GM18907 (cell line): ENCODE data around the gene SREK1.
"Not testable (repeated sequence)": the region's sequence is repeated elsewhere in the genome, so short reads cannot be mapped to it uniquely, and the experiment has no call there.

Experiments used
- ATAC-seq: cut with Tn5 transposase; IDR thresholded peaks from one replicate; pipeline ENCODE4 v1.9.1; 2021; ENCODE audit warnings: mild to moderate bottlenecking, moderate library complexity; ENCODE audit not compliant: unreplicated experiment

Gene SREK1, protein sequence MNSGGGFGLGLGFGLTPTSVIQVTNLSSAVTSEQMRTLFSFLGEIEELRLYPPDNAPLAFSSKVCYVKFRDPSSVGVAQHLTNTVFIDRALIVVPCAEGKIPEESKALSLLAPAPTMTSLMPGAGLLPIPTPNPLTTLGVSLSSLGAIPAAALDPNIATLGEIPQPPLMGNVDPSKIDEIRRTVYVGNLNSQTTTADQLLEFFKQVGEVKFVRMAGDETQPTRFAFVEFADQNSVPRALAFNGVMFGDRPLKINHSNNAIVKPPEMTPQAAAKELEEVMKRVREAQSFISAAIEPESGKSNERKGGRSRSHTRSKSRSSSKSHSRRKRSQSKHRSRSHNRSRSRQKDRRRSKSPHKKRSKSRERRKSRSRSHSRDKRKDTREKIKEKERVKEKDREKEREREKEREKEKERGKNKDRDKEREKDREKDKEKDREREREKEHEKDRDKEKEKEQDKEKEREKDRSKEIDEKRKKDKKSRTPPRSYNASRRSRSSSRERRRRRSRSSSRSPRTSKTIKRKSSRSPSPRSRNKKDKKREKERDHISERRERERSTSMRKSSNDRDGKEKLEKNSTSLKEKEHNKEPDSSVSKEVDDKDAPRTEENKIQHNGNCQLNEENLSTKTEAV

GRCh38 chr5:66144074-66144833, at the start of gene SREK1:
Gene SREK1 (plus strand): TSS chr5:66144300. CDS start chr5:66144377, 77 bp downstream.
- peak; percentile 94 for ATAC-seq

- no peak for ATAC-seq
Observed at GRCh38 chr5:66100851-66101250, 43.2 kb upstream of the SREK1 start.

GRCh38 chr5:66113160-66113559, 30.9 kb upstream of the SREK1 start:
- no peak for ATAC-seq

DNA sequence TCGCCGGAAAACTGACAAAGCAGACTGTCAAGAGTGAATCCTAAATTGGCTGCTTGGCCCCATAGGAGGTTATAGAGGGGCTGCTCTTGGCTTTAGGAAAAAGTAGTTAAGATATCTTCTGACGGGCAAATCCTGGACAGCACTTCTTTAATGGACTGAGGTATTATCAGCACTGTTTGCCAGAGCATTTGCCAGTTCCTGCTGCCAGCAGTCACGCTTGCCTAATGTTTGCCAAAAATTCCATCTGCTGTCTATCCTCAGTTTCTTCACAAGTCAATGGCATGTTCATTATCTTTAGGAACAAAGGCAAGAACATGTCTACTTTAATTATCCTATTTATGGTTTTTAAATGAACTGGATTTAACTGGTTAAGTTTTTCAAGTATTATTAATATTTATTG, 25.8 kb upstream of the SREK1 start:
- ATAC-seq = no peak

GRCh38 chr5:66122379-66123034, 21.6 kb upstream of the SREK1 start:
- no peak for ATAC-seq

GRCh38 chr5:66129144-66129543, 15.0 kb upstream of the SREK1 start:
- ATAC-seq = no peak

DNA sequence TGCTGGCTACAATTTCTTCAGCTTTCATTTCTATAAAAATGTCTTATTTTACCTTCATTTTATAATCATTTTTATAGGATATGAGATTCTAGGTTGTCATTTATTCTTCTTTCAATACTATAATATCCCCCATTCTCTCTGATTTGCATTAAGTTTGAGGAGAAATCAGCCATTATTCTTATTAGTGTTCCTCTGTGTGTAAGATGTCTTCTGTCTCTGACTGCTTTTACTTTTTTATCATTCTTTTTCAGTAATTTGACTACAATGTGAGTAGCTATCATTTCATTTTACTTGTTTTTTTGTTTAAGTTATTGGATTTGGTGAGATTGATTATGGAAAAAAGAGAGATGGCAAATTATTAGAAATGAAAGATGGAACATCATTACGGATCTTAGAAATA, 13.6 kb upstream of the SREK1 start:
- no peak for ATAC-seq

DNA sequence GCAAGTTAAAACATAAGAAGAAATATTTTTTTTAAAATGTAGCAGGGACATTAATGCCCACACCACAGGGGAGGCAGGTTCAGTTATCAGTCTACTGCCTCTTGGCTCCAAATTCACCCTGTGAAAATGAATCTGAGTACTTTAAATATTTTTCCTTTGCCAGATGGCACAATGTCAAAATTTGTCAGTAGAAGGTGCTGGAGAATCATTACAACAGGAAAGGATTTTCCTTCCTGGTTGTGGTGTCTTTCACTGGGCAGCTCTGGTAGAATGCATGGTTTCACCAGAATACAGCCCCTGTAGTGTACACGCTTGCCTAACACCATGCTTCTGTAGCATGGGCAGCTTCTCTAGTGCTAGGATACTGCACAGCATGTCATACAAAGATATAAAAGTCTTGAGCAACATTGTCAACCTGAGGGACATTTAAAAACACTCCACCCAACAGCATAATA, 9.7 kb upstream of the SREK1 start:
- no peak for ATAC-seq

DNA sequence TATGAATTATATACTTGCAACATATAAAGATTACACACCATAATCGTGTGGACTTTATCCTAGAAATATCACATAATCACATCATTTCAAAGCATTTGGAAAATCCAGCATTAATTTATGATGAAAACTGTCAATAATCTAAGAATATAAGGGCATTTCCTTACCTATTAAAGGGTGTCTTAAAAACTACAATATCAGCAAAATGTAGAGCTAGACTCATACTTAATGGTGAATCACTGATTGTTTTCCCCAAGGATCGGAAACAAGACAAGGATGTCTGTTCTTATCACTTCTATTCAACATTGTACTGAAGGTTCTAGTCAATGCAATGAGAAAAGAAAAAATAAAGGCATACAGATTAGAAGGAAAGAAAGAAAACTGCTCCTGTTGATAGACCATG, 8.0 kb upstream of the SREK1 start:
- ATAC-seq = no peak

GRCh38 chr5:66136944-66137343, 7.2 kb upstream of the SREK1 start:
- not testable (repeated sequence) for ATAC-seq

- no peak for ATAC-seq
Observed at GRCh38 chr5:66138637-66139317, 5.3 kb upstream of the SREK1 start.

GRCh38 chr5:66139318-66139712, 4.8 kb upstream of the SREK1 start:
- no peak for ATAC-seq

DNA sequence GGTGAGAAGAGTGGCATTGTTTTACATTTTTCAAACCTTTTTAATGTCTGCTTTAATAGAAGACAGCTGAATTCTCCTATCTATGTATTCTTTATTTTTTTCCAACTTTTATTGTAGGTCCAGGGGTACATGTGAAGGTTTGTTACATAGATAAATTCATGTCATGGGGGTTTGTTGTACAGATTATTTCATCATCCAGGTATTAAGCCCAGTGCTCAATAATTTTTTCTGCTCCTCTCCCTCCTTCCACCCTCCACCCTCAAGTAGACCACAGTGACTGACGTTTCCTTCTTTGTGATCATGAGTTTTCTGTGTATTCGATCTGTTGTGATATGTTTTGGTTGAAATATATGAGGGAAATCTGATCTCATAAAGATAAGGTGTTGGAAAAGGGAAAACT, 1.7 kb upstream of the SREK1 start:
- ATAC-seq = no peak

DNA sequence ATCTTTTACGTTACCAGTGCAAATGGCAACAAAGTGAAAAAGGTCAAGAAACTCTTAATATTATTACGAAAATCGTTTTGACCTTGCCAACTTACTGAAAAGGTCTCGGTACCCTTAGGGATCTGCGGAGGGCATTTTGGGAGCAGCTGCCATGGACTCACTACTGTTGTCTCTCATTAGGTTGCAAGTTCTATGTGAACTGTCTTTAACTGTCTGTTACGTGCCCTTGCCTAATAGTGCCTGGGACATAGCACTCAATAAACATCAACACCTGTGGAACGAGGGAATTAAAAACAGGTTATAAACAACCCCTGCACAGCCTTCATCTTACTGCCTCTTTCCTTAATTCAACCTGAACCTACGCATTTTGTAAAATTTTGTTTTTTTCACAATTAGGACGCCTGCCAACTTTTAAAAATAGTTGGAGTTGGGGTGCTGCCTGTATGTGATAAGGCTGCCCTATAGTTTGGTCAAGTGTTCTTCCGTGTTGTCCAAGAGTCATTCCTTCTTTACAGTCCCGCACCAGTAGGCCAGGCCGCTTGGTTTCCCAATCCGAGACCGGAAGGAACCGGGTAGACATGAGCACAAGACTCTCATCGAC, 527 bp upstream of the SREK1 start:
- peak; percentile 32 for ATAC-seq

- peak; percentile 56 for ATAC-seq
Observed at GRCh38 chr5:66144834-66145390, 812 bp downstream of the SREK1 start.

- ATAC-seq = no peak
Observed at GRCh38 chr5:66145737-66146136, 1.6 kb downstream of the SREK1 start.

DNA sequence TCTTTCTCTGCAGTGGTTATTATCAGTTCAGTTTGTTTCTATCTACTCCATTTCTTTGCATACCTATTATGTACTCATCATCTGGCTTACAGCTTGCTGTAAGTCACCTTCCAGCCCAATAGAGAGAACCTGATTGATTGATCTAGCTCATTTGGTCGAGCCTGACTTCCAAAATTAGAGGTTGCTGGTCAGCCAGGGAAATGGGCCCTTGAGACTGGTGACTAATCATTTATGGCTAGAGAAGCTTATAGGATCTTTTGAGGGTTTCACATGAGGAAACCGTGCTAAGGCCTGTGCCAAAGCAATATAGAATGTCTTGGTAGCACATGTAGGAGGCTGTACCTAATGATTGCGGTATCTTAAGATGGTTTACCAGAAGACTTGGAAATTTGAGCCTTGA, 5.8 kb downstream of the SREK1 start:
- no peak for ATAC-seq

- ATAC-seq = no peak
Observed at GRCh38 chr5:66151030-66151429, 6.9 kb downstream of the SREK1 start.

- no peak for ATAC-seq
Observed at GRCh38 chr5:66151491-66151890, 7.4 kb downstream of the SREK1 start.

GRCh38 chr5:66157046-66157445, 12.9 kb downstream of the SREK1 start:
- ATAC-seq = no peak
